ENCODE data around the gene TMEM11.

Gene TMEM11

GRCh38 chr17:21171970-21172510, 41.9 kb downstream of the TMEM11 start:
- H3K4me3 ChIP-seq (ENCODE audit: low read depth, low read length): no peak overlapping the region
- TF ChIP-seq CTCF (IDR thresholded peaks at IDR 0.05; ENCODE audit: borderline replicate concordance, insufficient read depth, low read depth, low read length): no peak

GRCh38 chr17:21171309-21171922, 42.5 kb downstream of the TMEM11 start:
- no peak overlapping the region for H3K4me3 ChIP-seq (ENCODE audit: low read depth, low read length)
- no peak for TF ChIP-seq CTCF (IDR thresholded peaks at IDR 0.05; ENCODE audit: borderline replicate concordance, insufficient read depth, low read depth, low read length)

- no peak for TF ChIP-seq CTCF (IDR thresholded peaks at IDR 0.05; ENCODE audit: borderline replicate concordance, insufficient read depth, low read depth, low read length)
- no peak overlapping the region for H3K4me3 ChIP-seq (ENCODE audit: low read depth, low read length)
Measured at GRCh38 chr17:21170809-21171208, 43.2 kb downstream of the TMEM11 start.

- TF ChIP-seq CTCF (IDR thresholded peaks at IDR 0.05; ENCODE audit: borderline replicate concordance, insufficient read depth, low read depth, low read length): no peak
- H3K4me3 ChIP-seq (ENCODE audit: low read depth, low read length): no peak overlapping the region
Measured at GRCh38 chr17:21169496-21169895, 44.5 kb downstream of the TMEM11 start.

- TF ChIP-seq CTCF (IDR thresholded peaks at IDR 0.05; ENCODE audit: borderline replicate concordance, insufficient read depth, low read depth, low read length): no peak
- no peak overlapping the region for H3K4me3 ChIP-seq (ENCODE audit: low read depth, low read length)
Measured at GRCh38 chr17:21168555-21168865, 45.5 kb downstream of the TMEM11 start.

- H3K4me3 ChIP-seq (ENCODE audit: low read depth, low read length): no peak overlapping the region
- no peak for TF ChIP-seq CTCF (IDR thresholded peaks at IDR 0.05; ENCODE audit: borderline replicate concordance, insufficient read depth, low read depth, low read length)
Measured at GRCh38 chr17:21167303-21167702, 46.7 kb downstream of the TMEM11 start.

- H3K4me3 ChIP-seq (ENCODE audit: low read depth, low read length): no peak overlapping the region
- TF ChIP-seq CTCF (IDR thresholded peaks at IDR 0.05; ENCODE audit: borderline replicate concordance, insufficient read depth, low read depth, low read length): no peak
Measured at GRCh38 chr17:21166595-21167210, 47.3 kb downstream of the TMEM11 start.
